K562 (cell line): ENCODE data around the gene PAM. TPM values are rescaled to one million over a fixed set of nuclear protein-coding genes. Genes with fewer than 3 reads are reported as not detected.

ENCODE experiments used
- ATAC-seq: fragments of 200-7000 bp; cut with Tn5 transposase; 3 replicates; pipeline ENCODE4 v1.9.1; 2020; ENCODE audit warnings: moderate library complexity
- BruUV-seq: library from RNA; stranded (reverse); fragments of 400-500 nt; replicated peaks from 2 replicates; lab custom pipeline; 2021; lab: Mats Ljungman, UMichigan
- CTCF ChIA-PET: fragments of 300-600 bp; formaldehyde crosslinking; extraction: SDS; loops from one replicate; lab custom pipeline; 2021; ENCODE audit warnings: low intra/inter-chr PET ratio; lab: Yijun Ruan, JAX
- POLR2A ChIA-PET: fragments of 300-600, 350-650 bp; sonication (Branson Sonifier 250); formaldehyde crosslinking; extraction: SDS; loops from one replicate; lab custom pipeline; 2021; ENCODE audit warnings: antibody characterized with exemption, inconsistent platforms; lab: Yijun Ruan, JAX
- DNase-seq, 4 experiments: peaks; one replicate each; pipeline versions ENCODE4 v3.0.0 to v3.0.0-alpha.2; 2011 to 2018; ENCODE audit warnings: low spot score in 3 of 4, mixed read lengths in 3 of 4; ENCODE audit errors: extremely low read depth in 1 of 4
- FAIRE-seq: peaks from 2 replicates; lab custom pipeline; 2011; peaks lifted over from hg19 to GRCh38; lab: Jason Lieb, UNC
- H2AFZ ChIP-seq: 2 replicates; pipeline ENCODE4 v1.6.0; 2011; ENCODE audit warnings: low read depth, low read length, control low read depth, inconsistent platforms
- H3K27ac ChIP-seq: fragments of 200-600 bp; 3 replicates; pipeline ENCODE4 v1.8.0; 2011; ENCODE audit warnings: low read depth, mild to moderate bottlenecking, control low read depth, inconsistent platforms, low read length, moderate library complexity, mixed read lengths; ENCODE audit errors: extremely low read depth
- H3K27me3 ChIP-seq, 2 experiments: fragments of 300-600 bp in 1 of 2; 2 replicates in 1 of 2; 3 replicates in 1 of 2; pipeline versions ENCODE4 v1.6.0 to v1.8.0; 2011; ENCODE audit warnings: inconsistent platforms in 2 of 2, low read length in 2 of 2, mild to moderate bottlenecking in 1 of 2, mixed read lengths in 1 of 2, moderate library complexity in 1 of 2; ENCODE audit not compliant: control insufficient read depth in 2 of 2, insufficient read depth in 2 of 2
- H3K36me3 ChIP-seq: fragments of 300-600 bp; 3 replicates; pipeline ENCODE4 v1.8.0; 2011; ENCODE audit warnings: mild to moderate bottlenecking, low read length, inconsistent platforms; ENCODE audit not compliant: control insufficient read depth, insufficient read depth
- H3K4me1 ChIP-seq, 2 experiments: fragments of 200-600 bp in 1 of 2; replicated peaks in 1 of 2; 2 replicates in 1 of 2; 3 replicates in 1 of 2; pipeline versions ENCODE4 v1.5.1 to v1.8.0; 2011; ENCODE audit warnings: inconsistent platforms in 2 of 2, low read length in 2 of 2, mild to moderate bottlenecking in 1 of 2, mixed read lengths in 1 of 2, moderate library complexity in 1 of 2; ENCODE audit not compliant: control insufficient read depth in 2 of 2, insufficient read depth in 2 of 2
- H3K4me2 ChIP-seq: 2 replicates; pipeline ENCODE4 v1.6.1; 2011; ENCODE audit warnings: low read length, control low read depth, inconsistent platforms, mixed read lengths; ENCODE audit not compliant: insufficient read depth
- H3K4me3 ChIP-seq: fragments of 200-600 bp; sonication (generic), shearing (Covaris generic); 2 replicates; pipeline ENCODE4 v1.5.1; 2016; ENCODE audit warnings: control low read depth, inconsistent platforms
- H3K79me2 ChIP-seq: fragments of 200-600 bp; 3 replicates; pipeline ENCODE4 v1.8.0; 2011; ENCODE audit warnings: low read length, inconsistent platforms; ENCODE audit not compliant: control insufficient read depth, insufficient read depth
- H3K9ac ChIP-seq, 2 experiments: 2 replicates each; pipeline versions ENCODE4 v1.6.0 to v1.6.1; 2011; ENCODE audit warnings: low read depth in 2 of 2, low read length in 2 of 2, control low read depth in 1 of 2, inconsistent platforms in 1 of 2, mild to moderate bottlenecking in 1 of 2, mixed read lengths in 1 of 2; ENCODE audit not compliant: insufficient read depth in 1 of 2
- H3K9me1 ChIP-seq: one replicate; pipeline ENCODE4 v1.6.0; 2011; ENCODE audit warnings: inconsistent platforms, mild to moderate bottlenecking, low read length, moderate library complexity; ENCODE audit not compliant: control insufficient read depth, insufficient read depth
- H3K9me3 ChIP-seq: replicated peaks from 2 replicates; pipeline ENCODE4 v1.5.1; 2011; ENCODE audit warnings: low read depth, low read length, inconsistent platforms; ENCODE audit not compliant: control insufficient read depth, insufficient read depth
- H4K20me1 ChIP-seq: replicated peaks from 2 replicates; pipeline ENCODE4 v1.6.1; 2011; ENCODE audit warnings: low read length, inconsistent platforms, mixed read lengths; ENCODE audit not compliant: control insufficient read depth, insufficient read depth
- CEBPB ChIP-seq: fragments of 450-650 bp; IDR thresholded peaks from 2 replicates; pipeline ENCODE4 v1.6.1; 2016; ENCODE audit warnings: missing genetic modification characterization, missing compliant biosample characterization
- CTCF ChIP-seq, 3 experiments: IDR thresholded peaks in 2 of 3; conservative IDR thresholded peaks in 1 of 3; 2 replicates each; pipeline ENCODE4 v1.5.1; 2011 to 2012; ENCODE audit warnings: low read length in 3 of 3, mild to moderate bottlenecking in 3 of 3, control low read depth in 2 of 3, improper control_type of control experiment in 1 of 3, inconsistent platforms in 1 of 3, low read depth in 1 of 3, mixed read lengths in 1 of 3, moderate library complexity in 1 of 3; ENCODE audit not compliant: insufficient read depth in 2 of 3
- DIDO1 ChIP-seq: fragments of 450-650 bp; IDR thresholded peaks from 2 replicates; pipeline ENCODE4 v1.6.1; 2016; ENCODE audit warnings: low read depth, missing biosample characterization, missing genetic modification characterization
- GATAD2A ChIP-seq: fragments of 450-650 bp; IDR thresholded peaks from 2 replicates; pipeline ENCODE4 v1.6.1; 2017
- KAT2B ChIP-seq: IDR thresholded peaks from one replicate; pipeline ENCODE4 v1.6.1; 2012; ENCODE audit warnings: low read depth, mild to moderate bottlenecking, control low read depth, inconsistent platforms, low read length, moderate library complexity
- KAT7 ChIP-seq: sonication (generic); formaldehyde crosslinking; IDR thresholded peaks from 2 replicates; pipeline ENCODE4 v1.8.0; 2022; ENCODE audit warnings: missing genetic modification reagents, mild to moderate bottlenecking, borderline replicate concordance
- MAFK ChIP-seq: IDR thresholded peaks from 2 replicates; pipeline ENCODE4 v1.6.1; 2011; ENCODE audit warnings: low read length, improper control_type of control experiment
- MCM7 ChIP-seq, 2 experiments: fragments of 450-650 bp; IDR thresholded peaks; 2 replicates each; pipeline ENCODE4 v1.6.1; 2016 to 2018
- NBN ChIP-seq: fragments of 450-650 bp; IDR thresholded peaks from 2 replicates; pipeline ENCODE4 v1.6.1; 2016; ENCODE audit warnings: low read depth, mild to moderate bottlenecking
- SIN3B ChIP-seq: fragments of 450-650 bp; IDR thresholded peaks from 2 replicates; pipeline ENCODE4 v1.6.1; 2017; ENCODE audit warnings: low read depth, mild to moderate bottlenecking, moderate library complexity
- SRSF9 ChIP-seq: fragments of 200-400 bp; formaldehyde crosslinking; IDR thresholded peaks from 2 replicates; pipeline ENCODE4 v1.6.1; 2017; ENCODE audit warnings: low read depth, low read length, borderline replicate concordance
- TRIM28 ChIP-seq: fragments of 450-650 bp; IDR thresholded peaks from 2 replicates; pipeline ENCODE4 v1.6.1; 2017
- ZKSCAN3 ChIP-seq: fragments of 250-450 bp; sonication (Bioruptor Pico); IDR thresholded peaks from 2 replicates; pipeline ENCODE4 v1.4.0; 2020
- ZNF140 ChIP-seq: fragments of 250-450 bp; sonication (Bioruptor Pico); IDR thresholded peaks from 2 replicates; pipeline ENCODE4 v1.8.0; 2021; ENCODE audit warnings: moderate library complexity, mild to moderate bottlenecking, inconsistent platforms
- ZNF444 ChIP-seq: fragments of 250-450 bp; sonication (Bioruptor Pico); IDR thresholded peaks from 2 replicates; pipeline ENCODE4 v1.4.0; 2020; ENCODE audit warnings: mild to moderate bottlenecking, moderate library complexity
- WGBS: fragments of 100-300 bp; shearing (Covaris generic); methylation state at CpG from one replicate; pipeline ENCODE4 v1.1.6; 2016; ENCODE audit warnings: low coverage, mixed read lengths; ENCODE audit not compliant: insufficient coverage; ENCODE audit errors: missing lambda C conversion rate; 5-methylcytosine and 5-hydroxymethylcytosine counted together
- in situ Hi-C: fragments of 300-500 bp; cut with MboI; formaldehyde crosslinking; loops from 4 replicates; pipeline ENCODE4 v1.15.0; 2018; ENCODE audit warnings: inconsistent platforms, mixed read lengths
- intact Hi-C: fragments of 100-400 bp; cut with micrococcal nuclease; formaldehyde crosslinking; loops from 2 replicates; pipeline ENCODE4 v1.14.2; 2022
- polyA plus RNA-seq, 8 experiments: library from polyadenylated mRNA; depleted of rRNA in 4 of 8; stranded (reverse) in 5 of 8; unstranded in 3 of 8; fragments of >200 nt; fragmentation: Nextera tagmentation in 2 of 8; fragmentation: Illumina TruSeq in 1 of 8; extraction: Ambion mirVana in 2 of 8; extraction: Trizol in 1 of 8; gene quantifications; 2 replicates each; pipeline versions ENCODE4 v1.2.1 to v1.2.3, GENCODE V29; 2011 to 2014; ENCODE audit warnings: inconsistent platforms in 1 of 8, missing spikeins in 1 of 8
- total RNA-seq, 7 experiments: library from RNA; depleted of rRNA in 6 of 7; stranded (reverse); fragments of >200 nt in 6 of 7; fragmentation: Illumina TruSeq in 2 of 7; extraction: Trizol in 2 of 7; gene quantifications; 2 replicates each; pipeline versions ENCODE4 v1.2.1 to v1.2.3, GENCODE V29; 2011 to 2021; ENCODE audit warnings: low replicate concordance in 1 of 7
- TF ChIP-seq, protein P1 (sequence below): fragments of 250-450 bp; sonication (Bioruptor Pico); IDR thresholded peaks from 2 replicates; pipeline ENCODE4 v1.4.0; 2020; ENCODE audit warnings: borderline replicate concordance

The PAM gene
- total and polyA plus RNA-seq, 9 of the 15 experiments (the other 6 are each of a cell fraction or from before 2014, with no cell fraction given): 0.39 to 3.1 (median 0.77) TPM

DNA sequence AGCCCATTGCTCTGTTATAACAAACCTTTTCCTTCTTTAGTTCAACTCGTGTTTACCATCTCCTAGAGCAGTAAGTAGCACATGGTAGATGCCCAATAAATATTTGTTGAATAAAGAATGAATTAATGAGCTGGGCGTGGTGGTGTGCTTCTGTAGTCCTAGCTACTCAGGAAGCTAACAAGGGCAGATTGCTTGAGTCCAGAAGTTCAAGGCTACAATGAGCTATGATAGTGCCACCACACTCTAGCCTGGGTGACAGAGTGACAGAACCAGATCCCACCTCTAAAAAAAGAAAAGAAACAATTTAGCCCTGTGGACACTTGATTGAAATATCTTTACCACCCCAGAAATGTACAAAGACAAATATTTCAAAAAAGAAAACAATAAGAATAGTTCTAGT is 14.6 kb upstream of the PAM start:
- H3K9ac ChIP-seq: no peak overlapping the region
- no peak for FAIRE-seq
- no peak overlapping the region for H3K27ac ChIP-seq
- no peak for ATAC-seq
- H3K4me1 ChIP-seq: no peaks in the 10 kb centered on the region
- DNase-seq: no peak
- H3K79me2 ChIP-seq: no peaks in the 10 kb centered on the region
- in situ Hi-C loops (no loop called here), intact Hi-C loops (no loop called here)
- H3K4me2 ChIP-seq: no peak overlapping the region
- H3K27me3 ChIP-seq: no peaks in the 10 kb centered on the region
- WGBS: 0% methylated on average over 2 of the region's 2 CpGs
- no peaks in the 10 kb centered on the region for H4K20me1 ChIP-seq
- no peak overlapping the region for H2AFZ ChIP-seq
- BruUV-seq: no TSS peak
- POLR2A ChIA-PET: no interaction called here
- CTCF ChIA-PET: no interaction called here
- TF ChIP-seq SRSF9 (no peak), CEBPB (tag) (no peak), CTCF (IDR thresholded peaks at IDR 0.05 in 2 of 3, conservative IDR thresholded peaks at IDR 0.05 in 1 of 3; ENCODE audit: insufficient read depth in 2 of 3, low read depth in 1 of 3, low read length in 3 of 3) (no peak), NBN (no peak), DIDO1 (tag) (no peak), KAT7 (CRISPR knock-in tag) (no peak), ZKSCAN3 (CRISPR knock-in tag) (no peak), TRIM28 (no peak), SIN3B (no peak), MAFK (no peak), GATAD2A (no peak), ZNF444 (CRISPR knock-in tag) (no peak), MCM7 (IDR thresholded peaks at IDR 0.05) (no peak), KAT2B (no peak), ZNF140 (CRISPR knock-in tag) (no peak)
- TF ChIP-seq, protein P1, sequence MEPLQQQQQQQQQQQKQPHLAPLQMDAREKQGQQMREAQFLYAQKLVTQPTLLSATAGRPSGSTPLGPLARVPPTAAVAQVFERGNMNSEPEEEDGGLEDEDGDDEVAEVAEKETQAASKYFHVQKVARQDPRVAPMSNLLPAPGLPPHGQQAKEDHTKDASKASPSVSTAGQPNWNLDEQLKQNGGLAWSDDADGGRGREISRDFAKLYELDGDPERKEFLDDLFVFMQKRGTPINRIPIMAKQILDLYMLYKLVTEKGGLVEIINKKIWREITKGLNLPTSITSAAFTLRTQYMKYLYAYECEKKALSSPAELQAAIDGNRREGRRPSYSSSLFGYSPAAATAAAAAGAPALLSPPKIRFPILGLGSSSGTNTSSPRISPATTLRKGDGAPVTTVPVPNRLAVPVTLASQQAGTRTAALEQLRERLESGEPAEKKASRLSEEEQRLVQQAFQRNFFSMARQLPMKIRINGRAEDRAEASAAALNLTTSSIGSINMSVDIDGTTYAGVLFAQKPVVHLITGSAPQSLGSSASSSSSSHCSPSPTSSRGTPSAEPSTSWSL (CRISPR knock-in tag): no peak
- H3K9me3 ChIP-seq: no peaks in the 10 kb centered on the region
- no peaks in the 10 kb centered on the region for H3K36me3 ChIP-seq
- no peak overlapping the region for H3K4me3 ChIP-seq
- H3K9me1 ChIP-seq: no peaks in the 10 kb centered on the region
